Measurements from ENCODE around the gene SLIT3. TPM values are rescaled to one million over a fixed set of nuclear protein-coding genes. Genes with fewer than 3 reads are reported as not detected.

Gene SLIT3
- total and polyA plus RNA-seq, 2 experiments from 2014 or later = 0.59 to 0.71 TPM

DNA sequence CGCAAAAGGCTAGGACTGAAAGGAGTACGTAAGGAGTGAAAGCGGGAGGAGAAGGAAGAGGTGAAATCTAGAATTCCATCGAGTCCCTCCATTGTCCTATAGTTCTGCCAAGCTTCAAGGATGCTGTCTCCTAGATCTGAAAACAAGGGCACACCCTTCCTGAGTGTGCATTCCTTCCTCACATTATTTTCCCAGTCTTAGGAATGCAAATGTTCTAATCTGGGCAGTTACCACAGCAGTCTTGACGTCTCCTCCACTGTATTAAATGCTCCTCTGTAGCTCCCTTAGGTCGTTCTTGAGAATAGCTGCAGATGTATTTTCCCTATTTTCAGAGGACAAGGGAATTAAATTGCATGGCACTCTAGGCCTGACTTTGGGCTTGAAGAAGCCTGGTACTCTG is 127.6 kb downstream of the SLIT3 start:
- Histone ChIP-seq H3K4me1 (ENCODE audit: insufficient read depth) (peaks cover 24% of the 10 kb centered on the region; the same call in 1 of the 2 replicates), H4K20me1 (replicated peaks; ENCODE audit: insufficient read depth) (no peaks in the 10 kb centered on the region)
- TF ChIP-seq, protein P1, sequence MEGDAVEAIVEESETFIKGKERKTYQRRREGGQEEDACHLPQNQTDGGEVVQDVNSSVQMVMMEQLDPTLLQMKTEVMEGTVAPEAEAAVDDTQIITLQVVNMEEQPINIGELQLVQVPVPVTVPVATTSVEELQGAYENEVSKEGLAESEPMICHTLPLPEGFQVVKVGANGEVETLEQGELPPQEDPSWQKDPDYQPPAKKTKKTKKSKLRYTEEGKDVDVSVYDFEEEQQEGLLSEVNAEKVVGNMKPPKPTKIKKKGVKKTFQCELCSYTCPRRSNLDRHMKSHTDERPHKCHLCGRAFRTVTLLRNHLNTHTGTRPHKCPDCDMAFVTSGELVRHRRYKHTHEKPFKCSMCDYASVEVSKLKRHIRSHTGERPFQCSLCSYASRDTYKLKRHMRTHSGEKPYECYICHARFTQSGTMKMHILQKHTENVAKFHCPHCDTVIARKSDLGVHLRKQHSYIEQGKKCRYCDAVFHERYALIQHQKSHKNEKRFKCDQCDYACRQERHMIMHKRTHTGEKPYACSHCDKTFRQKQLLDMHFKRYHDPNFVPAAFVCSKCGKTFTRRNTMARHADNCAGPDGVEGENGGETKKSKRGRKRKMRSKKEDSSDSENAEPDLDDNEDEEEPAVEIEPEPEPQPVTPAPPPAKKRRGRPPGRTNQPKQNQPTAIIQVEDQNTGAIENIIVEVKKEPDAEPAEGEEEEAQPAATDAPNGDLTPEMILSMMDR (conservative IDR thresholded peaks at IDR 0.05; ENCODE audit: low read depth in 2 of 2) = no peak
- TF ChIP-seq EZH2phosphoT487 (IDR thresholded peaks at IDR 0.05; ENCODE audit: unreplicated experiment) (no peak), NANOG (IDR thresholded peaks at IDR 0.05; ENCODE audit: borderline replicate concordance) (no peak), ZNF331 (CRISPR knock-in tag; IDR thresholded peaks at IDR 0.05; ENCODE audit: low read depth) (no peak), STAT1 (IDR thresholded peaks at IDR 0.05; ENCODE audit: unreplicated experiment) (no peak), POLR2AphosphoS5 (IDR thresholded peaks at IDR 0.05; ENCODE audit: low read depth) (no peak), EZH2 (IDR thresholded peaks at IDR 0.05; ENCODE audit: low read depth, unreplicated experiment) (no peak), ZNF114 (CRISPR knock-in tag; IDR thresholded peaks at IDR 0.05) (no peak), CREB1 (CRISPR knock-in tag; IDR thresholded peaks at IDR 0.05; ENCODE audit: low read depth) (no peak), JUNB (IDR thresholded peaks at IDR 0.05; ENCODE audit: unreplicated experiment) (no peak)
- TF ChIP-seq, protein P2, sequence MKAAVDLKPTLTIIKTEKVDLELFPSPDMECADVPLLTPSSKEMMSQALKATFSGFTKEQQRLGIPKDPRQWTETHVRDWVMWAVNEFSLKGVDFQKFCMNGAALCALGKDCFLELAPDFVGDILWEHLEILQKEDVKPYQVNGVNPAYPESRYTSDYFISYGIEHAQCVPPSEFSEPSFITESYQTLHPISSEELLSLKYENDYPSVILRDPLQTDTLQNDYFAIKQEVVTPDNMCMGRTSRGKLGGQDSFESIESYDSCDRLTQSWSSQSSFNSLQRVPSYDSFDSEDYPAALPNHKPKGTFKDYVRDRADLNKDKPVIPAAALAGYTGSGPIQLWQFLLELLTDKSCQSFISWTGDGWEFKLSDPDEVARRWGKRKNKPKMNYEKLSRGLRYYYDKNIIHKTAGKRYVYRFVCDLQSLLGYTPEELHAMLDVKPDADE (IDR thresholded peaks at IDR 0.05) = no peak
- TF ChIP-seq, protein P3, sequence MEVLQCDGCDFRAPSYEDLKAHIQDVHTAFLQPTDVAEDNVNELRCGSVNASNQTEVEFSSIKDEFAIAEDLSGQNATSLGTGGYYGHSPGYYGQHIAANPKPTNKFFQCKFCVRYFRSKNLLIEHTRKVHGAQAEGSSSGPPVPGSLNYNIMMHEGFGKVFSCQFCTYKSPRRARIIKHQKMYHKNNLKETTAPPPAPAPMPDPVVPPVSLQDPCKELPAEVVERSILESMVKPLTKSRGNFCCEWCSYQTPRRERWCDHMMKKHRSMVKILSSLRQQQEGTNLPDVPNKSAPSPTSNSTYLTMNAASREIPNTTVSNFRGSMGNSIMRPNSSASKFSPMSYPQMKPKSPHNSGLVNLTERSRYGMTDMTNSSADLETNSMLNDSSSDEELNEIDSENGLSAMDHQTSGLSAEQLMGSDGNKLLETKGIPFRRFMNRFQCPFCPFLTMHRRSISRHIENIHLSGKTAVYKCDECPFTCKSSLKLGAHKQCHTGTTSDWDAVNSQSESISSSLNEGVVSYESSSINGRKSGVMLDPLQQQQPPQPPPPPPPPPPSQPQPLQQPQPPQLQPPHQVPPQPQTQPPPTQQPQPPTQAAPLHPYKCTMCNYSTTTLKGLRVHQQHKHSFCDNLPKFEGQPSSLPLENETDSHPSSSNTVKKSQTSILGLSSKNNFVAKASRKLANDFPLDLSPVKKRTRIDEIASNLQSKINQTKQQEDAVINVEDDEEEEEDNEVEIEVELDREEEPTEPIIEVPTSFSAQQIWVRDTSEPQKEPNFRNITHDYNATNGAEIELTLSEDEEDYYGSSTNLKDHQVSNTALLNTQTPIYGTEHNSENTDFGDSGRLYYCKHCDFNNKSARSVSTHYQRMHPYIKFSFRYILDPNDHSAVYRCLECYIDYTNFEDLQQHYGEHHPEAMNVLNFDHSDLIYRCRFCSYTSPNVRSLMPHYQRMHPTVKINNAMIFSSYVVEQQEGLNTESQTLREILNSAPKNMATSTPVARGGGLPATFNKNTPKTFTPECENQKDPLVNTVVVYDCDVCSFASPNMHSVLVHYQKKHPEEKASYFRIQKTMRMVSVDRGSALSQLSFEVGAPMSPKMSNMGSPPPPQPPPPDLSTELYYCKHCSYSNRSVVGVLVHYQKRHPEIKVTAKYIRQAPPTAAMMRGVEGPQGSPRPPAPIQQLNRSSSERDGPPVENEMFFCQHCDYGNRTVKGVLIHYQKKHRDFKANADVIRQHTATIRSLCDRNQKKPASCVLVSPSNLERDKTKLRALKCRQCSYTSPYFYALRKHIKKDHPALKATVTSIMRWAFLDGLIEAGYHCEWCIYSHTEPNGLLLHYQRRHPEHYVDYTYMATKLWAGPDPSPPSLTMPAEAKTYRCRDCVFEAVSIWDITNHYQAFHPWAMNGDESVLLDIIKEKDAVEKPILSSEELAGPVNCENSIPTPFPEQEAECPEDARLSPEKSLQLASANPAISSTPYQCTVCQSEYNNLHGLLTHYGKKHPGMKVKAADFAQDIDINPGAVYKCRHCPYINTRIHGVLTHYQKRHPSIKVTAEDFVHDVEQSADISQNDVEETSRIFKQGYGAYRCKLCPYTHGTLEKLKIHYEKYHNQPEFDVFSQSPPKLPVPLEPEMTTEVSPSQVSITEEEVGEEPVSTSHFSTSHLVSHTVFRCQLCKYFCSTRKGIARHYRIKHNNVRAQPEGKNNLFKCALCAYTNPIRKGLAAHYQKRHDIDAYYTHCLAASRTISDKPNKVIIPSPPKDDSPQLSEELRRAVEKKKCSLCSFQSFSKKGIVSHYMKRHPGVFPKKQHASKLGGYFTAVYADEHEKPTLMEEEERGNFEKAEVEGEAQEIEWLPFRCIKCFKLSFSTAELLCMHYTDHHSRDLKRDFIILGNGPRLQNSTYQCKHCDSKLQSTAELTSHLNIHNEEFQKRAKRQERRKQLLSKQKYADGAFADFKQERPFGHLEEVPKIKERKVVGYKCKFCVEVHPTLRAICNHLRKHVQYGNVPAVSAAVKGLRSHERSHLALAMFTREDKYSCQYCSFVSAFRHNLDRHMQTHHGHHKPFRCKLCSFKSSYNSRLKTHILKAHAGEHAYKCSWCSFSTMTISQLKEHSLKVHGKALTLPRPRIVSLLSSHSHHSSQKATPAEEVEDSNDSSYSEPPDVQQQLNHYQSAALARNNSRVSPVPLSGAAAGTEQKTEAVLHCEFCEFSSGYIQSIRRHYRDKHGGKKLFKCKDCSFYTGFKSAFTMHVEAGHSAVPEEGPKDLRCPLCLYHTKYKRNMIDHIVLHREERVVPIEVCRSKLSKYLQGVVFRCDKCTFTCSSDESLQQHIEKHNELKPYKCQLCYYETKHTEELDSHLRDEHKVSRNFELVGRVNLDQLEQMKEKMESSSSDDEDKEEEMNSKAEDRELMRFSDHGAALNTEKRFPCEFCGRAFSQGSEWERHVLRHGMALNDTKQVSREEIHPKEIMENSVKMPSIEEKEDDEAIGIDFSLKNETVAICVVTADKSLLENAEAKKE (CRISPR knock-in tag; IDR thresholded peaks at IDR 0.05) = no peak
- TF ChIP-seq, protein P4, sequence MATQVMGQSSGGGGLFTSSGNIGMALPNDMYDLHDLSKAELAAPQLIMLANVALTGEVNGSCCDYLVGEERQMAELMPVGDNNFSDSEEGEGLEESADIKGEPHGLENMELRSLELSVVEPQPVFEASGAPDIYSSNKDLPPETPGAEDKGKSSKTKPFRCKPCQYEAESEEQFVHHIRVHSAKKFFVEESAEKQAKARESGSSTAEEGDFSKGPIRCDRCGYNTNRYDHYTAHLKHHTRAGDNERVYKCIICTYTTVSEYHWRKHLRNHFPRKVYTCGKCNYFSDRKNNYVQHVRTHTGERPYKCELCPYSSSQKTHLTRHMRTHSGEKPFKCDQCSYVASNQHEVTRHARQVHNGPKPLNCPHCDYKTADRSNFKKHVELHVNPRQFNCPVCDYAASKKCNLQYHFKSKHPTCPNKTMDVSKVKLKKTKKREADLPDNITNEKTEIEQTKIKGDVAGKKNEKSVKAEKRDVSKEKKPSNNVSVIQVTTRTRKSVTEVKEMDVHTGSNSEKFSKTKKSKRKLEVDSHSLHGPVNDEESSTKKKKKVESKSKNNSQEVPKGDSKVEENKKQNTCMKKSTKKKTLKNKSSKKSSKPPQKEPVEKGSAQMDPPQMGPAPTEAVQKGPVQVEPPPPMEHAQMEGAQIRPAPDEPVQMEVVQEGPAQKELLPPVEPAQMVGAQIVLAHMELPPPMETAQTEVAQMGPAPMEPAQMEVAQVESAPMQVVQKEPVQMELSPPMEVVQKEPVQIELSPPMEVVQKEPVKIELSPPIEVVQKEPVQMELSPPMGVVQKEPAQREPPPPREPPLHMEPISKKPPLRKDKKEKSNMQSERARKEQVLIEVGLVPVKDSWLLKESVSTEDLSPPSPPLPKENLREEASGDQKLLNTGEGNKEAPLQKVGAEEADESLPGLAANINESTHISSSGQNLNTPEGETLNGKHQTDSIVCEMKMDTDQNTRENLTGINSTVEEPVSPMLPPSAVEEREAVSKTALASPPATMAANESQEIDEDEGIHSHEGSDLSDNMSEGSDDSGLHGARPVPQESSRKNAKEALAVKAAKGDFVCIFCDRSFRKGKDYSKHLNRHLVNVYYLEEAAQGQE (IDR thresholded peaks at IDR 0.05; ENCODE audit: unreplicated experiment) = no peak

More for the DNA sequence above, 127.6 kb downstream of the SLIT3 start:
- Histone ChIP-seq H3K36me3 (ENCODE audit: insufficient read depth) (no peaks in the 10 kb centered on the region), H3K27ac (ENCODE audit: low read depth) (no peak overlapping the region), H3K27me3 (ENCODE audit: insufficient read depth) (no peaks in the 10 kb centered on the region), H3K9me2 (ENCODE audit: insufficient read depth) (peaks cover 9% of the 10 kb centered on the region), H3K79me2 (replicated peaks; ENCODE audit: insufficient read depth) (no peaks in the 10 kb centered on the region), H3K4me2 (no peak overlapping the region), H2AFZ (no peak overlapping the region), H3F3A (replicated peaks; ENCODE audit: low read depth) (no peaks in the 10 kb centered on the region), H3K4me3 (no peak overlapping the region)
- no peak overlapping the region for H3K4me3 Mint-ChIP-seq
- no peaks in the 10 kb centered on the region for H3K36me3 Mint-ChIP-seq (ENCODE audit: low read depth)
- no peak for ATAC-seq
- peaks cover 2% of the 10 kb centered on the region for H3K27me3 Mint-ChIP-seq (ENCODE audit: insufficient read depth, low read depth, poor library complexity)
- H3K27ac Mint-ChIP-seq = no peak overlapping the region
- peaks cover 22% of the 10 kb centered on the region for H3K4me1 Mint-ChIP-seq
- no peaks in the 10 kb centered on the region; the same call in 2 of the 3 replicates for H3K9me3 Mint-ChIP-seq
- DNase-seq (ENCODE audit: low spot score) = no peak

Measured in GM23338 (cell line).